ENCODE results near the gene WWC1. TPM values are rescaled to one million over a fixed set of nuclear protein-coding genes. Genes with fewer than 3 reads are reported as not detected.
A peak's percentile ranks its signal among the peaks of the same experiment; 100 is the strongest.

The WWC1 gene
- total RNA-seq, 1 experiment from 2014 or later, result 52.6 TPM

DNA sequence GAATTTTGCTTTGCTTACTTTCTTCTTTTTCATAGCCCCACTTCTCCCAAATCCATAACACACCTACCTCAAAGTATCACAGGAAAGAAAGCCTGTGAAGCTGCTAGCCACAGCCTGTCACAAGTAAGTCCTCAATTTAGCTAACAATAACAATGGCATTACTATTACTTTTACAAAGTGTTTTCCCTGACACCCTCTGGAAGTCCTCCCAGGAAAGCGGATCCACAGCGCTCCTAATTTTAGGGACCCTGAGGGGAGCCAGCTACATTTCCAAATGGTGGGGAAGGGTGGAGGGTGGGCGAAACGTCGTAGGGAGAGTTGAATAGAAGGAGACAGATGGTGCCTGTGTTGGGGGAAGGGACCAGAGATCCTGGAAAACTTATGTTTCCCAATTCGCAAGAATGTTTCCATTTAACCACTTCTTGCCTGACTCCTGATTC is 523 bp upstream of the WWC1 start:
- peak overlapping the region; percentile 77 for H3K9ac ChIP-seq (ENCODE audit: low read length)
- peak overlapping the region; percentile 79 for H2AFZ ChIP-seq (ENCODE audit: low read depth, low read length, poor library complexity, severe bottlenecking)
- TF ChIP-seq, protein P1, sequence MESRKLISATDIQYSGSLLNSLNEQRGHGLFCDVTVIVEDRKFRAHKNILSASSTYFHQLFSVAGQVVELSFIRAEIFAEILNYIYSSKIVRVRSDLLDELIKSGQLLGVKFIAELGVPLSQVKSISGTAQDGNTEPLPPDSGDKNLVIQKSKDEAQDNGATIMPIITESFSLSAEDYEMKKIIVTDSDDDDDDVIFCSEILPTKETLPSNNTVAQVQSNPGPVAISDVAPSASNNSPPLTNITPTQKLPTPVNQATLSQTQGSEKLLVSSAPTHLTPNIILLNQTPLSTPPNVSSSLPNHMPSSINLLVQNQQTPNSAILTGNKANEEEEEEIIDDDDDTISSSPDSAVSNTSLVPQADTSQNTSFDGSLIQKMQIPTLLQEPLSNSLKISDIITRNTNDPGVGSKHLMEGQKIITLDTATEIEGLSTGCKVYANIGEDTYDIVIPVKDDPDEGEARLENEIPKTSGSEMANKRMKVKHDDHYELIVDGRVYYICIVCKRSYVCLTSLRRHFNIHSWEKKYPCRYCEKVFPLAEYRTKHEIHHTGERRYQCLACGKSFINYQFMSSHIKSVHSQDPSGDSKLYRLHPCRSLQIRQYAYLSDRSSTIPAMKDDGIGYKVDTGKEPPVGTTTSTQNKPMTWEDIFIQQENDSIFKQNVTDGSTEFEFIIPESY (IDR thresholded peaks at IDR 0.05; ENCODE audit: extremely low read depth, insufficient replicate concordance, low read length), result no peak
- TF ChIP-seq EZH2phosphoT487 (IDR thresholded peaks at IDR 0.05; ENCODE audit: borderline replicate concordance) (no peak), SRF (IDR thresholded peaks at IDR 0.05; ENCODE audit: low read depth) (no peak), ZNF274 (IDR thresholded peaks at IDR 0.05; ENCODE audit: low read depth, low read length) (no peak), POLR2AphosphoS5 (IDR thresholded peaks at IDR 0.05; ENCODE audit: low read depth, low read length) (no peak), CEBPB (IDR thresholded peaks at IDR 0.05; ENCODE audit: low read depth) (no peak), FOSL1 (IDR thresholded peaks at IDR 0.05; ENCODE audit: low read depth) (no peak), EZH2 (IDR thresholded peaks at IDR 0.05) (no peak), TCF7L2 (IDR thresholded peaks at IDR 0.05; ENCODE audit: borderline replicate concordance, extremely low read depth, insufficient read depth, insufficient read length) (no peak), YY1 (IDR thresholded peaks at IDR 0.05; ENCODE audit: extremely low read depth, insufficient replicate concordance, low read depth, low read length) (no peak), POLR2A (IDR thresholded peaks at IDR 0.05; ENCODE audit: borderline replicate concordance, extremely low read depth, insufficient read depth, insufficient read length) (no peak), CBX3 (IDR thresholded peaks at IDR 0.05; ENCODE audit: low read depth) (no peak)
- TF ChIP-seq, protein P2, sequence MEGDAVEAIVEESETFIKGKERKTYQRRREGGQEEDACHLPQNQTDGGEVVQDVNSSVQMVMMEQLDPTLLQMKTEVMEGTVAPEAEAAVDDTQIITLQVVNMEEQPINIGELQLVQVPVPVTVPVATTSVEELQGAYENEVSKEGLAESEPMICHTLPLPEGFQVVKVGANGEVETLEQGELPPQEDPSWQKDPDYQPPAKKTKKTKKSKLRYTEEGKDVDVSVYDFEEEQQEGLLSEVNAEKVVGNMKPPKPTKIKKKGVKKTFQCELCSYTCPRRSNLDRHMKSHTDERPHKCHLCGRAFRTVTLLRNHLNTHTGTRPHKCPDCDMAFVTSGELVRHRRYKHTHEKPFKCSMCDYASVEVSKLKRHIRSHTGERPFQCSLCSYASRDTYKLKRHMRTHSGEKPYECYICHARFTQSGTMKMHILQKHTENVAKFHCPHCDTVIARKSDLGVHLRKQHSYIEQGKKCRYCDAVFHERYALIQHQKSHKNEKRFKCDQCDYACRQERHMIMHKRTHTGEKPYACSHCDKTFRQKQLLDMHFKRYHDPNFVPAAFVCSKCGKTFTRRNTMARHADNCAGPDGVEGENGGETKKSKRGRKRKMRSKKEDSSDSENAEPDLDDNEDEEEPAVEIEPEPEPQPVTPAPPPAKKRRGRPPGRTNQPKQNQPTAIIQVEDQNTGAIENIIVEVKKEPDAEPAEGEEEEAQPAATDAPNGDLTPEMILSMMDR (IDR thresholded peaks at IDR 0.05 in 2 of 3, conservative IDR thresholded peaks at IDR 0.05 in 1 of 3; ENCODE audit: borderline replicate concordance in 1 of 3, insufficient read depth in 1 of 3, low read depth in 2 of 3, low read length in 2 of 3), result no peak
- TF ChIP-seq, protein P3, sequence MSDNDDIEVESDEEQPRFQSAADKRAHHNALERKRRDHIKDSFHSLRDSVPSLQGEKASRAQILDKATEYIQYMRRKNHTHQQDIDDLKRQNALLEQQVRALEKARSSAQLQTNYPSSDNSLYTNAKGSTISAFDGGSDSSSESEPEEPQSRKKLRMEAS (IDR thresholded peaks at IDR 0.05), result no peak
- no peak for DNase-seq (ENCODE audit: low read depth, low spot score)
- no peaks in the 10 kb centered on the region for H3K27me3 ChIP-seq (ENCODE audit: insufficient read depth, low read length)
- H3K36me3 ChIP-seq (ENCODE audit: control insufficient read depth in 1 of 2, insufficient read depth in 2 of 2, low read length in 2 of 2), result no peaks in the 10 kb centered on the region; a peak in 1 of 4 replicates
- peak overlapping the region; percentile 47 to 70 for H3K4me3 ChIP-seq (replicated peaks in 1 of 2; ENCODE audit: low read depth in 1 of 2, low read length in 2 of 2)
- H3K4me1 ChIP-seq (ENCODE audit: control insufficient read depth in 1 of 2, insufficient read depth in 2 of 2, low read length in 2 of 2), result peaks cover 49 to 72% of the 10 kb centered on the region in 2 experiments
- H3K9me3 ChIP-seq (ENCODE audit: control insufficient read depth in 1 of 2, insufficient read depth in 1 of 2, low read depth in 1 of 2, low read length in 2 of 2), result no peaks in the 10 kb centered on the region
- peak overlapping the region; percentile 78 for H3K4me2 ChIP-seq (ENCODE audit: low read length)
- H3K79me2 ChIP-seq (ENCODE audit: insufficient read depth, low read length), result peaks cover 44% of the 10 kb centered on the region
- no peaks in the 10 kb centered on the region for H3K9me2 ChIP-seq (ENCODE audit: insufficient read depth)
- TSS peak; percentile 100 for BruUV-seq (replicated peaks)
- peak overlapping the region; percentile 80 for H3K27ac ChIP-seq (ENCODE audit: low read depth, low read length)
- POLR2A ChIA-PET, result interaction anchor here (0.7 to 2.4 kb wide), 2 partner anchors 11 to 34 kb away, joined by 3 to 16 read pairs; no protein-coding TSS in a partner anchor
- intact Hi-C loops (cut with micrococcal nuclease), result loop anchor here (5.0 kb wide), 2 partner anchors 121 to 196 kb away; partner anchors contain the start of gene RARS1
- RAD21 ChIA-PET (ENCODE audit: low non-redundant PET in 1 of 2, low total read pairs in 2 of 2, uncharacterized antibody in 2 of 2, unreplicated experiment in 2 of 2), result no interaction called here
- peaks cover 6% of the 10 kb centered on the region; the same call in 1 of the 2 replicates for H4K20me1 ChIP-seq (ENCODE audit: insufficient read depth)
- no peak for ATAC-seq
- CTCF ChIA-PET, result interaction anchor here (1.2 kb wide), 1 partner anchor 10 kb away, joined by 3 read pairs; no protein-coding TSS in a partner anchor
